ENCODE measurements around the gene KRT26. TPM values are rescaled to one million over a fixed set of nuclear protein-coding genes. Genes with fewer than 3 reads are reported as not detected.

The KRT26 gene
- total RNA-seq, 1 experiment from 2014 or later = not detected

DNA sequence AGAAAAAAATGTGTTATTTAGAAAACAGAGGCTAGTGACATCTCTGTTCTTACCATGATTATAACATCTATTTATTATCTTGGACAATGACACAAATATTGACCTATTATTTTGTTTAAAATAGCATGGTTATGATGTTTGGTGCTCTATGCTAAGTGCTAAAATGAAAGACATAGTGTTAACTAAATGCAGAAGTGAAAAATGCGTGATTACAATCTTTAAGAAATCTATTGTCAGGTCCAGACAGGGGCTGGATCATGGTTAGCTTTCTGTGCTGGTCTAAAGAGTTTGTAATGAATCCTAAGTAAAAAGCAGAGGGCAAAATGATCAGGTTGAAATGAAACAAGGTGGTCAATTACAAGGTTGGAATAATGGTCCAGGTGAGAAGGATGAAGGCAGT is 28.4 kb upstream of the KRT26 start:
- Mint-ChIP-seq H3K4me3 (ENCODE audit: low read depth, unreplicated experiment) (no peak overlapping the region), H3K36me3 (ENCODE audit: insufficient read depth, unreplicated experiment) (no peaks in the 10 kb centered on the region), H3K9me3 (ENCODE audit: low read depth, unreplicated experiment) (peaks cover 3% of the 10 kb centered on the region), H3K27me3 (ENCODE audit: unreplicated experiment) (peaks cover 26% of the 10 kb centered on the region), H3K27ac (ENCODE audit: unreplicated experiment) (no peak overlapping the region), H3K4me1 (ENCODE audit: low read depth, unreplicated experiment) (no peaks in the 10 kb centered on the region)
- CTCF ChIA-PET = interaction anchor here (9.4 kb wide), 1 partner anchor 182 kb away, joined by 148 read pairs; no protein-coding TSS in a partner anchor
- no peak for DNase-seq
- no TSS peak for BruUV-seq (replicated peaks)
- intact Hi-C loops (cut with micrococcal nuclease; ENCODE audit: unreplicated experiment) = loop anchor here (5.0 kb wide), 2 partner anchors 328 to 697 kb away; no protein-coding TSS in a partner anchor
- TF ChIP-seq, protein P1, sequence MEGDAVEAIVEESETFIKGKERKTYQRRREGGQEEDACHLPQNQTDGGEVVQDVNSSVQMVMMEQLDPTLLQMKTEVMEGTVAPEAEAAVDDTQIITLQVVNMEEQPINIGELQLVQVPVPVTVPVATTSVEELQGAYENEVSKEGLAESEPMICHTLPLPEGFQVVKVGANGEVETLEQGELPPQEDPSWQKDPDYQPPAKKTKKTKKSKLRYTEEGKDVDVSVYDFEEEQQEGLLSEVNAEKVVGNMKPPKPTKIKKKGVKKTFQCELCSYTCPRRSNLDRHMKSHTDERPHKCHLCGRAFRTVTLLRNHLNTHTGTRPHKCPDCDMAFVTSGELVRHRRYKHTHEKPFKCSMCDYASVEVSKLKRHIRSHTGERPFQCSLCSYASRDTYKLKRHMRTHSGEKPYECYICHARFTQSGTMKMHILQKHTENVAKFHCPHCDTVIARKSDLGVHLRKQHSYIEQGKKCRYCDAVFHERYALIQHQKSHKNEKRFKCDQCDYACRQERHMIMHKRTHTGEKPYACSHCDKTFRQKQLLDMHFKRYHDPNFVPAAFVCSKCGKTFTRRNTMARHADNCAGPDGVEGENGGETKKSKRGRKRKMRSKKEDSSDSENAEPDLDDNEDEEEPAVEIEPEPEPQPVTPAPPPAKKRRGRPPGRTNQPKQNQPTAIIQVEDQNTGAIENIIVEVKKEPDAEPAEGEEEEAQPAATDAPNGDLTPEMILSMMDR (IDR thresholded peaks at IDR 0.05; ENCODE audit: unreplicated experiment) = no peak

DNA sequence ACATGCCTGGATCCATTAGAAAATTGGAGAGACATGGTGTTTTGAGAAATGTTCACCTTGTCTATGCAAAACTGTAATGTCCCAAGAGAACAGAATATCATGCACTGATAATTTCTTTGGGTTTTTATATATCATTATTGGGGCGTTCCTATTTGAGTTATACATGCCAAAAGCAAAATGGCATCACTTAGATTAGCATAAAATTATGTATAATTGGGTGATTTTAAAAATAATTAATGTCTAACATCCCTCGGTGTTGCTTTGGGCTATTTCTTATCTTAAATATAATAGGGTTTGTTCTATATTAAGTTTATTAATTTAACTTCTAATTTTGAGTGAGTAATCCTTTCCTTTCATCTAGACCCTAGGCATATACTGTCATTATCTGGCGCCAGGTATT is 27.9 kb upstream of the KRT26 start, which contains the start of gene KRT28:
TSS of gene KRT28 (minus strand) at position 101 of the 400 bp plus-strand sequence. CDS start at position 35, 66 bp downstream.
- Mint-ChIP-seq H3K27me3 (ENCODE audit: unreplicated experiment) (peaks cover 26% of the 10 kb centered on the region), H3K4me3 (ENCODE audit: low read depth, unreplicated experiment) (no peak within 1 kb of the TSS), H3K9me3 (ENCODE audit: low read depth, unreplicated experiment) (no peaks in the 10 kb centered on the region), H3K27ac (ENCODE audit: unreplicated experiment) (no peak within 1 kb of the TSS), H3K36me3 (ENCODE audit: insufficient read depth, unreplicated experiment) (no peaks in the 10 kb centered on the region), H3K4me1 (ENCODE audit: low read depth, unreplicated experiment) (no peaks in the 10 kb centered on the region)
- no TSS peak for BruUV-seq (replicated peaks)
- TF ChIP-seq, protein P1 (IDR thresholded peaks at IDR 0.05; ENCODE audit: unreplicated experiment) = no peak
- no peak for DNase-seq
- CTCF ChIA-PET = interaction anchor here (9.4 kb wide), 1 partner anchor 182 kb away, joined by 148 read pairs; no protein-coding TSS in a partner anchor
- intact Hi-C loops (cut with micrococcal nuclease; ENCODE audit: unreplicated experiment) = loop anchor here (5.0 kb wide), 2 partner anchors 328 to 697 kb away; no protein-coding TSS in a partner anchor

DNA sequence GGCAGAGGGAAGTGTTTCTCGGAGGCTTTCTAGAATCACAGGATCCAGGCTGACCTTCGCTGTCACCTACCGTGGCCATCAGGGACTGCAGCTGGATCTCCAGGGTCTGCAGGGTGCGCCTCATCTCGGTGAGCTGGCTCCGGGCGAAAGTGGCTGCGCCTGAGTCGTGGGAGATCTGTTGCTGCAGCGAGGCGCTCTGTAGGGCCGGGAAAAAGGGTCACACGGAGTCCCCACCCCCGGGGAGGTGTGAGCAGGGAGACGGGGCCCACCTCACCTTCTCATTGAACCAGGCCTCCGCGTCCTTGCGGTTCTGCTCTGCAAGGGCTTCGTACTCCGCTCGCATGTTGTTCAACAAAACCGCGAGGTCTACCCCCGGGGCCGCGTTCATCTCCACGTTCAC is 24.8 kb upstream of the KRT26 start:
- DNase-seq = no peak
- intact Hi-C loops (cut with micrococcal nuclease; ENCODE audit: unreplicated experiment) = no loop called here
- CTCF ChIA-PET = interaction anchor here (0.9 to 3.7 kb wide), 3 partner anchors 10 to 181 kb away, joined by 3 to 22 read pairs (median 4); no protein-coding TSS in a partner anchor
- Mint-ChIP-seq H3K9me3 (ENCODE audit: low read depth, unreplicated experiment) (no peaks in the 10 kb centered on the region), H3K27me3 (ENCODE audit: unreplicated experiment) (peaks cover 40% of the 10 kb centered on the region), H3K27ac (ENCODE audit: unreplicated experiment) (no peak overlapping the region), H3K36me3 (ENCODE audit: insufficient read depth, unreplicated experiment) (no peaks in the 10 kb centered on the region), H3K4me3 (ENCODE audit: low read depth, unreplicated experiment) (no peak overlapping the region), H3K4me1 (ENCODE audit: low read depth, unreplicated experiment) (no peaks in the 10 kb centered on the region)
- no TSS peak for BruUV-seq (replicated peaks)
- TF ChIP-seq, protein P1 (IDR thresholded peaks at IDR 0.05; ENCODE audit: unreplicated experiment) = no peak

DNA sequence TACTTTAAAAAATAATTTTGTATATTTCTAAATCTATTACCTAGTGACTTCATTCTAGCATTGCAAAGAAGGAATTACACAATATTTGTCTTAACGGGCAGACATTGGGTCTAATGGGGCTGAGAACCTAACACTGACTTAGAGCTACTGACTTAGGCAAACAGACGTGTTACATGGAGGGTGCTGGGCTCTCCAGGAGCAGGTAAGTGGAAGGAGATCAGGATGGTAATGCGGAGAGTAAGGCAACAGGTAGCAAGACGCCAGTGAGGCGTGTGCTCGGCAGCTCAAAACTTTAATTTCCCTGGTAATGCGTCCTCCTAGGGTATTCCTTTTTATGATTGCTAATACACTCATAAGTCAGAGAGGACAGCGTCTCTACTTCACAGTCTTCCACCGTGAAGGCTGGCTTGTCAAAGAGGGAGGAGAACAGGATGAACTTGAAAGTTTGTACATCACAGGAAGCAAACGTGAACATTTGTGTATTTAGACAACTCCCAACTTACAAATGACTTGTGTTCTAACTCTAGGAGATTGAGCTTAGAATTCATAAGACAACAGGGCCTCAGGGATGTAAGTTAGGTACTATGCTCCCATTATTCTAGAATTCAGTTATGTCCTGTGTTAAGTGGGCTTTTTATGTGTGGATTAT is 23.1 kb upstream of the KRT26 start:
- H3K4me3 Mint-ChIP-seq (ENCODE audit: low read depth, unreplicated experiment) = no peak overlapping the region
- TF ChIP-seq, protein P1 (IDR thresholded peaks at IDR 0.05; ENCODE audit: unreplicated experiment) = no peak
- intact Hi-C loops (cut with micrococcal nuclease; ENCODE audit: unreplicated experiment) = no loop called here
- H3K9me3 Mint-ChIP-seq (ENCODE audit: low read depth, unreplicated experiment) = no peaks in the 10 kb centered on the region
- DNase-seq = no peak
- H3K4me1 Mint-ChIP-seq (ENCODE audit: low read depth, unreplicated experiment) = no peaks in the 10 kb centered on the region
- no TSS peak for BruUV-seq (replicated peaks)
- H3K36me3 Mint-ChIP-seq (ENCODE audit: insufficient read depth, unreplicated experiment) = no peaks in the 10 kb centered on the region
- no peak overlapping the region for H3K27ac Mint-ChIP-seq (ENCODE audit: unreplicated experiment)
- CTCF ChIA-PET = interaction anchor here (0.5 to 6.3 kb wide), 10 partner anchors 13 to 327 kb away, joined by 3 to 42 read pairs (median 4); no protein-coding TSS in a partner anchor
- H3K27me3 Mint-ChIP-seq (ENCODE audit: unreplicated experiment) = peaks cover 40% of the 10 kb centered on the region

Data from Calu3 (cell line).